VCaP (cell line): ENCODE measurements around the gene FBXO22.
"Not testable (repeated sequence)": the region's sequence is repeated elsewhere in the genome, so short reads cannot be mapped to it uniquely, and the experiment has no call there.

Source experiments
- H3K27ac ChIP-seq: fragments of 450-650 bp; 2 replicates; pipeline ENCODE4 v1.5.1; 2017
- CTCF ChIP-seq: fragments of 450-650 bp; conservative IDR thresholded peaks from 2 replicates; pipeline ENCODE4 v1.5.1; 2017; ENCODE audit warnings: mild to moderate bottlenecking, moderate library complexity

Gene FBXO22

GRCh38 chr15:75895731-75896130, 7.9 kb upstream of the FBXO22 start:
- no peak for TF ChIP-seq CTCF
- H3K27ac ChIP-seq = no peak overlapping the region

GRCh38 chr15:75900577-75900976, 3.1 kb upstream of the FBXO22 start:
- TF ChIP-seq CTCF = no peak
- no peak overlapping the region for H3K27ac ChIP-seq

DNA sequence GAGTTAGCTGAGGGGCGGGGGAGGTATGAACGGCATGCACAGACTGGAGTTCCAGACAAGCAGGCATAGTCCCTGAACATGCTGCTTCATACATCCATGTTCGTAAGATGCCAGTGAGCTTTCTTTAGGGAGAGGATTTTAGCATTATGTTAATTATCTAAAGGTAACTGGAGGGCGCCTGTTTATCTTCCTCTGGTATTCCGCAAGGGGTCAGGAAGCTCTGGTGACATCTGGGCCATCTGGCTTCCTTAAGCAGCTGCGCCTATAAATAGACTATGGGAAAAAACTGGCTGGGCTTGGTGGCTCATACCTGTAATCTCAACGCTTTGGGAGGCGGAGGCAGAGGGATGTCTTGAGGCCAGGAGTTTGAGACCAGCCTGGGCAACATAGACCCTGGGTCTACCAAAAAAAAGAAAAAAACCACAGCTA, 1.5 kb upstream of the FBXO22 start:
- H3K27ac ChIP-seq = peak overlapping the region; percentile 92
- TF ChIP-seq CTCF = no peak

- H3K27ac ChIP-seq = peak overlapping the region; percentile 92
- TF ChIP-seq CTCF = no peak
Observed at GRCh38 chr15:75905231-75905630, 1.6 kb downstream of the FBXO22 start.

DNA sequence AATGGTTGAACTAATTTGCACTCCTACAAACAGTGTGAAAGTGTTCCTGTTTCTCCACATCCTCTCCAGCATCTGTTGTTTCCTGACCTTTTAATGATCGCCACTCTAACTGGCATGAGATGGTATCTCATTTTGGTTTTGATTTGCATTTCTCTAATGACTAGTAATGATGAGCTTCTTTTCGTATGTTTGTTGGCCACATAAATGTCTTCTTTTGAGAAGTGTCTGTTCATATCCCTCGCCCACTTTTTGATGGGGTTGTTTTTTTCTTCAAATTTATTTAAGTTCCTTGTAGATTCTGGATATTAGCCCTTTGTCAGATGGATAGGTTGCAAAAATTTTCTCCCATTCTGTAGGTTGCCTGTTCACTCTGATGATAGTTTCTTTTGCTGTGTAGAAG, 6.7 kb downstream of the FBXO22 start:
- not testable (repeated sequence) for H3K27ac ChIP-seq

- TF ChIP-seq CTCF = no peak
- H3K27ac ChIP-seq = no peak overlapping the region
Observed at GRCh38 chr15:75916978-75917377, 13.3 kb downstream of the FBXO22 start.

GRCh38 chr15:75918135-75918534, 14.5 kb downstream of the FBXO22 start:
- no peak for TF ChIP-seq CTCF
- no peak overlapping the region for H3K27ac ChIP-seq

- no peak for TF ChIP-seq CTCF
Observed at GRCh38 chr15:75920079-75920478, 16.4 kb downstream of the FBXO22 start.

More at GRCh38 chr15:75920079-75920478, 16.4 kb downstream of the FBXO22 start:
- no peak overlapping the region for H3K27ac ChIP-seq
